ENCODE measurements around the gene LAMA4.
"Not testable (repeated sequence)": the region's sequence is repeated elsewhere in the genome, so short reads cannot be mapped to it uniquely, and the experiment has no call there.

The LAMA4 gene

DNA sequence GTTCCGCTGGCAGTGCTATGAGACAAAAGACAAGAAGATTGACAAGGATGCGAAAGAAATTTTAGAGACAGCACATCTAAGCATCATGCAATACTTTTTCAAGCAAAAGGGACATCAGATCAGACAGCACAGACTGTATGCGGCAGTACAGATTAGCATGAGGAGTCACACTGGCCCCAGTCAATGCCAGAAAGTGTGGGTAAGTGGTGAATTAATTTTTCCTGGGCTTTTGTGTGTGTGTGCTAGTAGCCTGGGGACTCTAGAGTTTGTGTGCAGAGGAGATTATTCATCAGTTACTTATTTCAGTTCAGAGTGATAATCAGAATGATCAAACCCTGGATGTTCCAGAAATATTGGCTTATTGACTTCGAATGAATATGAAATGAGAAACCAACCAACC is 47.2 kb downstream of the LAMA4 start:
- POLR2A ChIA-PET: no interaction called here
- no peak for TF ChIP-seq CTCF (IDR thresholded peaks at IDR 0.05; ENCODE audit: insufficient read depth, low read length, missing control alignments)
- no peak for DNase-seq (ENCODE audit: low read depth, low spot score)
- CTCF ChIA-PET: no interaction called here
- H3K4me3 ChIP-seq (ENCODE audit: low read depth, low read length): no peak overlapping the region

DNA sequence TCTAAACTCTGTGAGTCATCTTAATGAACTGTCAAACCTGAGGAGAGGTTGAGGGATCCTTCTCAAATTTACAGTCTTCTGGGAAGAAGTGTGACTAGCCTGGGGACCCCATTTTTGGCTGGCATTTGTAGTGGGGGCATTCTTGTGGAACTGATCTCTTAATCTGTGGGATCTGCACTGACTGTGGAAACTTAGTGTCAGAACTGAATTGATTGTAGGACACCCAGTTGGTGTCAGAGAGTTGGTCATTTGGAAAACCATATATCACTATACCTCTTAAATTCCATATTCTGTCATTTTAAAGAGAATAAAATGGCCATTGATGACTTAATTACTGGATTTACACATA is 48.3 kb downstream of the LAMA4 start:
- DNase-seq (ENCODE audit: low read depth, low spot score): no peak
- POLR2A ChIA-PET: no interaction called here
- no peak for TF ChIP-seq CTCF (IDR thresholded peaks at IDR 0.05; ENCODE audit: insufficient read depth, low read length, missing control alignments)

GRCh38 chr6:112205427-112206109 is 48.8 kb downstream of the LAMA4 start:
- TF ChIP-seq CTCF (IDR thresholded peaks at IDR 0.05; ENCODE audit: insufficient read depth, low read length, missing control alignments): no peak
- POLR2A ChIA-PET: no interaction called here
- DNase-seq (ENCODE audit: low read depth, low spot score): no peak
- no peak overlapping the region for H3K4me3 ChIP-seq (ENCODE audit: low read depth, low read length)
- CTCF ChIA-PET: interaction anchor here (1.0 to 2.4 kb wide), 5 partner anchors 13 to 106 kb away, joined by 3 to 9 read pairs (median 5); no protein-coding TSS in a partner anchor

More for the DNA sequence above, 48.3 kb downstream of the LAMA4 start:
- no peak overlapping the region for H3K4me3 ChIP-seq (ENCODE audit: low read depth, low read length)
- CTCF ChIA-PET: no interaction called here

DNA sequence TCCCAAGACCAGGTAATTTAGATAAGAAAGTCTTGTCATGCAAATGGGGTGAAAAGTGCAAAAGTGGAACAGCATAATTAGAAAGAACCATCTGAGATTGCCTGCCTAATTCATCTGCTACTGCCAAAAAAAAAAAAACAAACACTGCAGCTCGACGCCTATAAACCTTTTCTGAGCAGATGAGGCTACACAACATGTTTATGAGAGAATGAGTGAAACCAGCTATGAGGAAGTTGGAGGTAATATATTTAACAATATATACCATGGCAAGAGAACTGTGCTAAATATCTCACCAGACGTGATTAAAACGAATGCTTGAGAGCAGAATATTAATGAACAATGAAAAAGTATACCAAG is 50.0 kb downstream of the LAMA4 start:
- no peak for DNase-seq (ENCODE audit: low read depth, low spot score)
- H3K4me3 ChIP-seq (ENCODE audit: low read depth, low read length): no peak overlapping the region
- ChIA-PET CTCF (interaction anchor here (1.0 to 2.4 kb wide), 5 partner anchors 12 to 107 kb away, joined by 3 to 9 read pairs (median 5); no protein-coding TSS in a partner anchor), POLR2A (no interaction called here)
- TF ChIP-seq CTCF (IDR thresholded peaks at IDR 0.05; ENCODE audit: insufficient read depth, low read length, missing control alignments): no peak

GRCh38 chr6:112203577-112204349 is 50.6 kb downstream of the LAMA4 start:
- H3K4me3 ChIP-seq (ENCODE audit: low read depth, low read length): no peak overlapping the region
- DNase-seq (ENCODE audit: low read depth, low spot score): no peak
- no peak for TF ChIP-seq CTCF (IDR thresholded peaks at IDR 0.05; ENCODE audit: insufficient read depth, low read length, missing control alignments)
- ChIA-PET CTCF (interaction anchor here (1.4 to 2.4 kb wide), 4 partner anchors 20 to 107 kb away, joined by 3 to 9 read pairs (median 6); no protein-coding TSS in a partner anchor), POLR2A (no interaction called here)

- ChIA-PET CTCF (interaction anchor here (2.4 kb wide), 1 partner anchor 22 kb away, joined by 9 read pairs; no protein-coding TSS in a partner anchor), POLR2A (no interaction called here)
- DNase-seq (ENCODE audit: low read depth, low spot score): no peak
- no peak for TF ChIP-seq CTCF (IDR thresholded peaks at IDR 0.05; ENCODE audit: insufficient read depth, low read length, missing control alignments)
- H3K4me3 ChIP-seq (ENCODE audit: low read depth, low read length): no peak overlapping the region
These were observed 51.6 kb downstream of the LAMA4 start for GRCh38 chr6:112202639-112203341.

- H3K4me3 ChIP-seq (ENCODE audit: low read depth, low read length); DNase-seq (ENCODE audit: low read depth, low spot score); POLR2A ChIA-PET: not testable (repeated sequence)
- CTCF ChIA-PET: interaction anchor here (1.5 to 3.4 kb wide), 2 partner anchors 20 to 111 kb away, joined by 3 to 10 read pairs; no protein-coding TSS in a partner anchor
These were observed 54.0 kb downstream of the LAMA4 start for GRCh38 chr6:112200185-112200914.

Measured in AG04449 (cell line).